ENCODE results near the gene MADCAM1. TPM values are rescaled to one million over a fixed set of nuclear protein-coding genes. Genes with fewer than 3 reads are reported as not detected.
"Not testable (repeated sequence)": the region's sequence is repeated elsewhere in the genome, so short reads cannot be mapped to it uniquely, and the experiment has no call there.

Gene MADCAM1
- 0.18 TPM for polyA plus RNA-seq (2013, experiment 1 of 2)
- 0.24 TPM for polyA plus RNA-seq (2013, experiment 2 of 2)

GRCh38 chr19:496112-496665 lies at the start of gene MADCAM1:
Gene MADCAM1, plus strand, starts transcription at chr19:496486. Its CDS starts 14 bp downstream, at chr19:496500.
- no peak within 1 kb of the TSS for H3K56ac ChIP-seq (ENCODE audit: low read length)
- no peak within 1 kb of the TSS for H3K23ac ChIP-seq (ENCODE audit: low read length)
- H3K4ac ChIP-seq (ENCODE audit: low read depth, low read length): no peak within 1 kb of the TSS
- no peak within 1 kb of the TSS for H3K4me3 ChIP-seq (ENCODE audit: low read length)
- H3K9ac ChIP-seq (ENCODE audit: low read length): no peak within 1 kb of the TSS
- no peaks in the 10 kb centered on the region for H3K79me2 ChIP-seq (ENCODE audit: control insufficient read depth, insufficient read depth, low read length)
- H3K4me1 ChIP-seq (ENCODE audit: control insufficient read depth, low read depth, low read length): no peaks in the 10 kb centered on the region
- DNase-seq: no peak
- no peak within 1 kb of the TSS for H3K4me2 ChIP-seq (ENCODE audit: low read length)
- no peak within 1 kb of the TSS for H2BK120ac ChIP-seq (ENCODE audit: low read depth, low read length)
- no peaks in the 10 kb centered on the region for H3K36me3 ChIP-seq (ENCODE audit: control insufficient read depth, insufficient read depth, low read length)
- no peak within 1 kb of the TSS for H4K5ac ChIP-seq (ENCODE audit: low read length)
- no peak within 1 kb of the TSS for H3K18ac ChIP-seq (ENCODE audit: low read length)
- no CpG with 5 or more reads among the region's 33 CpGs for WGBS (ENCODE audit: extremely low coverage, insufficient coverage, low lambda C conversion rate)
- H3K79me1 ChIP-seq (ENCODE audit: low read length): no peaks in the 10 kb centered on the region
- H2BK5ac ChIP-seq (ENCODE audit: low read length): no peak within 1 kb of the TSS
- H3K27me3 ChIP-seq (ENCODE audit: insufficient read depth, low read length, poor library complexity): peaks cover 10% of the 10 kb centered on the region
- no peak within 1 kb of the TSS for H4K8ac ChIP-seq (ENCODE audit: low read depth, low read length)
- H2AK5ac ChIP-seq (ENCODE audit: low read length): no peak within 1 kb of the TSS
- H3K27ac ChIP-seq (ENCODE audit: low read depth, low read length): no peak within 1 kb of the TSS
- no peak within 1 kb of the TSS for H2BK15ac ChIP-seq (replicated peaks; ENCODE audit: low read depth)

- no peaks in the 10 kb centered on the region for H3K79me2 ChIP-seq (ENCODE audit: control insufficient read depth, insufficient read depth, low read length)
- H2AK5ac ChIP-seq (ENCODE audit: low read length): no peak overlapping the region
- H3K23ac ChIP-seq (ENCODE audit: low read length): no peak overlapping the region
- H3K4me1 ChIP-seq (ENCODE audit: control insufficient read depth, low read depth, low read length): no peaks in the 10 kb centered on the region
- DNase-seq: no peak
- H3K4me3 ChIP-seq (ENCODE audit: low read length): no peak overlapping the region
- H3K4me2 ChIP-seq (ENCODE audit: low read length): no peak overlapping the region
- WGBS (ENCODE audit: extremely low coverage, insufficient coverage, low lambda C conversion rate): no CpG with 5 or more reads among the region's 24 CpGs
- no peak overlapping the region for H2BK15ac ChIP-seq (replicated peaks; ENCODE audit: low read depth)
- H3K4ac ChIP-seq (ENCODE audit: low read depth, low read length): no peak overlapping the region
- H3K56ac ChIP-seq (ENCODE audit: low read length): no peak overlapping the region
- no peaks in the 10 kb centered on the region for H3K79me1 ChIP-seq (ENCODE audit: low read length)
- no peak overlapping the region for H4K8ac ChIP-seq (ENCODE audit: low read depth, low read length)
- no peak overlapping the region for H3K9ac ChIP-seq (ENCODE audit: low read length)
- H3K27ac ChIP-seq (ENCODE audit: low read depth, low read length): no peak overlapping the region
- no peak overlapping the region for H2BK5ac ChIP-seq (ENCODE audit: low read length)
- no peak overlapping the region for H4K5ac ChIP-seq (ENCODE audit: low read length)
- H3K27me3 ChIP-seq (ENCODE audit: insufficient read depth, low read length, poor library complexity): no peaks in the 10 kb centered on the region
- no peak overlapping the region for H2BK120ac ChIP-seq (ENCODE audit: low read depth, low read length)
- H3K18ac ChIP-seq (ENCODE audit: low read length): no peak overlapping the region
- H3K36me3 ChIP-seq (ENCODE audit: control insufficient read depth, insufficient read depth, low read length): no peaks in the 10 kb centered on the region
Observed at GRCh38 chr19:447064-447426, 49.2 kb upstream of the MADCAM1 start.

GRCh38 chr19:447816-448560 lies 48.3 kb upstream of the MADCAM1 start:
- no peak overlapping the region for H4K8ac ChIP-seq (ENCODE audit: low read depth, low read length)
- H3K79me1 ChIP-seq (ENCODE audit: low read length): no peaks in the 10 kb centered on the region
- no peaks in the 10 kb centered on the region for H3K36me3 ChIP-seq (ENCODE audit: control insufficient read depth, insufficient read depth, low read length)
- H3K4me2 ChIP-seq (ENCODE audit: low read length): no peak overlapping the region
- no peak overlapping the region for H2BK15ac ChIP-seq (replicated peaks; ENCODE audit: low read depth)
- DNase-seq: no peak
- no peaks in the 10 kb centered on the region for H3K79me2 ChIP-seq (ENCODE audit: control insufficient read depth, insufficient read depth, low read length)
- no peak overlapping the region for H2BK5ac ChIP-seq (ENCODE audit: low read length)
- H3K23ac ChIP-seq (ENCODE audit: low read length): no peak overlapping the region
- no peak overlapping the region for H4K5ac ChIP-seq (ENCODE audit: low read length)
- no peaks in the 10 kb centered on the region for H3K4me1 ChIP-seq (ENCODE audit: control insufficient read depth, low read depth, low read length)
- H3K18ac ChIP-seq (ENCODE audit: low read length): no peak overlapping the region
- H2AK5ac ChIP-seq (ENCODE audit: low read length): no peak overlapping the region
- no peak overlapping the region for H3K56ac ChIP-seq (ENCODE audit: low read length)
- H3K4ac ChIP-seq (ENCODE audit: low read depth, low read length): no peak overlapping the region
- no peak overlapping the region for H3K27ac ChIP-seq (ENCODE audit: low read depth, low read length)
- H3K27me3 ChIP-seq (ENCODE audit: insufficient read depth, low read length, poor library complexity): no peaks in the 10 kb centered on the region
- no peak overlapping the region for H3K9ac ChIP-seq (ENCODE audit: low read length)
- no peak overlapping the region for H3K4me3 ChIP-seq (ENCODE audit: low read length)
- H2BK120ac ChIP-seq (ENCODE audit: low read depth, low read length): no peak overlapping the region
- WGBS (ENCODE audit: extremely low coverage, insufficient coverage, low lambda C conversion rate): no CpG with 5 or more reads among the region's 31 CpGs

DNA sequence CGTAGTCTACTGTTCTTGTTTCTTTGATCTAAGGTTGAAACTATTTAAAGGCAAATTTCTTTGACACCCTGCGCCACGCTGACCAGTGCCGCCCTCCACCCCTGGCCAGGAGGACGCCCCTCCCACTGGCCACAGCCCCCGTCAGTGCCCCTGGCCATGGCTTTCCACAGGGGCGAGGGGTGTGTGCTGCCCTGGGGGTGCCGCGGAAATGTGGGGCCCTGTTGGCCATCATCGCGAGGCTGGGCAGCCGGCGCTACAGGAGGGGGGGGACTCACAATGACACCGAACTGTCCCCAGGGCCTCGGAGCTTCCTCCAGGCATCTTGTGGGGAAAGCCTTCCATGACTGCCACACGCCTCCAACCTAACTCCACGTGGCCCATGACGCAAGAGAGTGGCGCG lies 46.4 kb upstream of the MADCAM1 start:
- Histone ChIP-seq H3K27ac (ENCODE audit: low read depth, low read length) (no peak overlapping the region), H3K27me3 (ENCODE audit: insufficient read depth, low read length, poor library complexity) (no peaks in the 10 kb centered on the region), H2BK15ac (replicated peaks; ENCODE audit: low read depth) (no peak overlapping the region), H3K79me2 (ENCODE audit: control insufficient read depth, insufficient read depth, low read length) (no peaks in the 10 kb centered on the region), H3K18ac (ENCODE audit: low read length) (no peak overlapping the region), H2BK5ac (ENCODE audit: low read length) (no peak overlapping the region), H3K4me3 (ENCODE audit: low read length) (no peak overlapping the region), H4K8ac (ENCODE audit: low read depth, low read length) (no peak overlapping the region), H3K36me3 (ENCODE audit: control insufficient read depth, insufficient read depth, low read length) (no peaks in the 10 kb centered on the region), H3K4me2 (ENCODE audit: low read length) (no peak overlapping the region), H3K4ac (ENCODE audit: low read depth, low read length) (no peak overlapping the region), H2AK5ac (ENCODE audit: low read length) (no peak overlapping the region), H4K5ac (ENCODE audit: low read length) (no peak overlapping the region), H2BK120ac (ENCODE audit: low read depth, low read length) (no peak overlapping the region), H3K56ac (ENCODE audit: low read length) (no peak overlapping the region), H3K79me1 (ENCODE audit: low read length) (no peaks in the 10 kb centered on the region), H3K9ac (ENCODE audit: low read length) (no peak overlapping the region), H3K23ac (ENCODE audit: low read length) (no peak overlapping the region), H3K4me1 (ENCODE audit: control insufficient read depth, low read depth, low read length) (no peaks in the 10 kb centered on the region)
- WGBS (ENCODE audit: extremely low coverage, insufficient coverage, low lambda C conversion rate): no CpG with 5 or more reads among the region's 20 CpGs
- DNase-seq: no peak

- no CpG with 5 or more reads among the region's 33 CpGs for WGBS (ENCODE audit: extremely low coverage, insufficient coverage, low lambda C conversion rate)
- H2BK5ac ChIP-seq (ENCODE audit: low read length); H3K4me3 ChIP-seq (ENCODE audit: low read length): not testable (repeated sequence)
Observed at GRCh38 chr19:450912-451481, 45.3 kb upstream of the MADCAM1 start.

More at GRCh38 chr19:450912-451481, 45.3 kb upstream of the MADCAM1 start:
- H2BK120ac ChIP-seq (ENCODE audit: low read depth, low read length); H4K8ac ChIP-seq (ENCODE audit: low read depth, low read length); H3K4me2 ChIP-seq (ENCODE audit: low read length); H2AK5ac ChIP-seq (ENCODE audit: low read length); H3K79me1 ChIP-seq (ENCODE audit: low read length); H3K56ac ChIP-seq (ENCODE audit: low read length); H3K27ac ChIP-seq (ENCODE audit: low read depth, low read length); H3K27me3 ChIP-seq (ENCODE audit: insufficient read depth, low read length, poor library complexity); H3K79me2 ChIP-seq (ENCODE audit: control insufficient read depth, insufficient read depth, low read length); H2BK15ac ChIP-seq (replicated peaks; ENCODE audit: low read depth); H4K5ac ChIP-seq (ENCODE audit: low read length); H3K18ac ChIP-seq (ENCODE audit: low read length); H3K23ac ChIP-seq (ENCODE audit: low read length); DNase-seq; H3K36me3 ChIP-seq (ENCODE audit: control insufficient read depth, insufficient read depth, low read length); H3K4me1 ChIP-seq (ENCODE audit: control insufficient read depth, low read depth, low read length); H3K4ac ChIP-seq (ENCODE audit: low read depth, low read length); H3K9ac ChIP-seq (ENCODE audit: low read length): not testable (repeated sequence)

Data from mesendoderm (in vitro differentiated cells).